IPS DF 19.7 (cell line): Measurements from ENCODE around the gene PAFAH1B2.
"Not testable (repeated sequence)": the region's sequence is repeated elsewhere in the genome, so short reads cannot be mapped to it uniquely, and the experiment has no call there.

Experiments used
- DNase-seq: peaks from one replicate; pipeline ENCODE4 v3.0.0-alpha.2; 2013; ENCODE audit warnings: low read depth, low spot score

The PAFAH1B2 gene

GRCh38 chr11:117127171-117127901 is 16.8 kb upstream of the PAFAH1B2 start:
- no peak for DNase-seq

GRCh38 chr11:117128289-117128688 is 15.8 kb upstream of the PAFAH1B2 start:
- no peak for DNase-seq

GRCh38 chr11:117130396-117130795 is 13.7 kb upstream of the PAFAH1B2 start:
- not testable (repeated sequence) for DNase-seq

GRCh38 chr11:117130879-117131278 is 13.2 kb upstream of the PAFAH1B2 start:
- DNase-seq, result no peak

- no peak for DNase-seq
Observed at GRCh38 chr11:117134431-117134830, 9.7 kb upstream of the PAFAH1B2 start.

- not testable (repeated sequence) for DNase-seq
Observed at GRCh38 chr11:117134979-117135378, 9.1 kb upstream of the PAFAH1B2 start.

- not testable (repeated sequence) for DNase-seq
Observed at GRCh38 chr11:117137223-117138086, 6.6 kb upstream of the PAFAH1B2 start.

GRCh38 chr11:117143390-117143789 is 697 bp upstream of the PAFAH1B2 start:
- no peak for DNase-seq

- no peak for DNase-seq
Observed at GRCh38 chr11:117144477-117145392, 648 bp downstream of the PAFAH1B2 start.

GRCh38 chr11:117145393-117145761 is 1.3 kb downstream of the PAFAH1B2 start:
- no peak for DNase-seq

GRCh38 chr11:117146521-117146920 is 2.4 kb downstream of the PAFAH1B2 start:
- no peak for DNase-seq

GRCh38 chr11:117152066-117152465 is 8.0 kb downstream of the PAFAH1B2 start:
- DNase-seq, result no peak

- DNase-seq, result no peak
Observed at GRCh38 chr11:117154468-117154867, 10.4 kb downstream of the PAFAH1B2 start.

GRCh38 chr11:117157507-117157906 is 13.4 kb downstream of the PAFAH1B2 start:
- no peak for DNase-seq

- no peak for DNase-seq
Observed at GRCh38 chr11:117159892-117160291, 15.8 kb downstream of the PAFAH1B2 start.

GRCh38 chr11:117160826-117161225 is 16.7 kb downstream of the PAFAH1B2 start:
- DNase-seq, result no peak

- no peak for DNase-seq
Observed at GRCh38 chr11:117166491-117166890, 22.4 kb downstream of the PAFAH1B2 start.

GRCh38 chr11:117169736-117170135 is 25.6 kb downstream of the PAFAH1B2 start:
- DNase-seq, result no peak

- DNase-seq, result no peak
Observed at GRCh38 chr11:117170210-117170609, 26.1 kb downstream of the PAFAH1B2 start.

GRCh38 chr11:117171007-117171403 is 26.9 kb downstream of the PAFAH1B2 start:
- DNase-seq, result no peak

GRCh38 chr11:117171404-117172061 is 27.4 kb downstream of the PAFAH1B2 start:
- DNase-seq, result no peak
